NCI-H146 (cell line): ENCODE measurements around the gene ESYT3.
"Not testable (repeated sequence)": the region's sequence is repeated elsewhere in the genome, so short reads cannot be mapped to it uniquely, and the experiment has no call there.

Experiments used
- DNase-seq: peaks from one replicate; lab custom pipeline; 2025; lab: John Stamatoyannopoulos, UW

The ESYT3 gene

GRCh38 chr3:138443521-138444503 is 9.4 kb downstream of the ESYT3 start:
- no peak for DNase-seq

DNA sequence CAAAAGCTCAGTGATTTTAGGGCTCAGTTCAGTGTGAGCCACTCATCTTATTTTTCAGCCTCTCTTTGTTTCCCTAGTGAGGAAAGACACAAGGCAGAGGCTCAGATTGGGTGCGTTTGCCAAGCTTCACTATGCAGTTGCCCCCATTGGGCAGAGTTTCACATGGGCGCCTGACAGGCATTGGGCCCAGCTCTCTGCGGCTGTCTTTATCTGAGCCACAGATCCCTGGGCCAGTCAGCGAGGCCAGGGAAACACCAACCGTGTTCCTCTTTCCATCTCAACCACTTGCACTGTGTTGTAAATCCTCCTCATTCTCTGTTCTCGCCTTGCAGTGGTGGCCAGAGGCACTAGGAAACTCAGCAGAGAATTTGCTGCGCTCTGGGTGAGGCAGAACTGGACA is 10.8 kb downstream of the ESYT3 start:
- no peak for DNase-seq

DNA sequence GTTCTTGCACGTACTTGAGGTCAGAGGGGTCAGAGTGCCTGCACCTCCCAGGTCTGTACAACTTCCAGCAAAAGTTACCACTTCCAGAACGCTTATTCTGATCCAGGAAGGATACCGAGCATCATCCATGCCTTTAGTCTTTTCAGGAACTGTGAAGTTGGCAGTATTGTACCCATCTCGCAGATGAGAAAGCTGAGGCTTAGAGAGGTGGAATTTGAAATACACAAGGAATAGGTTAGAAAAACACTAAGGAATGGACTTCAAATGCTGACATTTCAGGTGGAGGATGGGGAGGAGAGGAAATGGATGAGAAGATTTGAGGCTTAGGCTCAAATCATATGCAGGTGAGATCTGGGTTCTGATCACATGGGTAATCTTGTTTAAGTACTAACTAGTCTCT is 11.2 kb downstream of the ESYT3 start:
- DNase-seq = no peak

DNA sequence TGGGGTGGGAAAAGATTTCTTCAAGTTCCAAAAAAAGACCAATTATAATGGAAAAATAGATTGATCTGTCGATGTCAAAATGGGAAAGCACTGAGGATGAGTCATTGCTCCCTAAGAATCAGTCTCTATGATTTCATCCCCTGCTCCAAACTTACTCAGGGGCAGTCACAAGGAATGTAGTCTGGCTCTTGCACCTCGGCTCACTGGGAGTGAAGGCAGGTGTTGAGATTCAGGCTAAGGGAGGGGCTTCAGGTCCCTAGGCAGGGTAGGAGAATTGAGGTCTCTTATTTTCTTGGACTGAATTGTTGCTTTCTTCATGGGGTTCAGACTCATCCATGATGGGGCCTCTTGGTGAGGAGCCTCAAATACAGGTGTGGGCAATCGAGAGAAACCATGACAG is 14.2 kb downstream of the ESYT3 start:
- DNase-seq = no peak

GRCh38 chr3:138449490-138449889 is 15.1 kb downstream of the ESYT3 start:
- no peak for DNase-seq

DNA sequence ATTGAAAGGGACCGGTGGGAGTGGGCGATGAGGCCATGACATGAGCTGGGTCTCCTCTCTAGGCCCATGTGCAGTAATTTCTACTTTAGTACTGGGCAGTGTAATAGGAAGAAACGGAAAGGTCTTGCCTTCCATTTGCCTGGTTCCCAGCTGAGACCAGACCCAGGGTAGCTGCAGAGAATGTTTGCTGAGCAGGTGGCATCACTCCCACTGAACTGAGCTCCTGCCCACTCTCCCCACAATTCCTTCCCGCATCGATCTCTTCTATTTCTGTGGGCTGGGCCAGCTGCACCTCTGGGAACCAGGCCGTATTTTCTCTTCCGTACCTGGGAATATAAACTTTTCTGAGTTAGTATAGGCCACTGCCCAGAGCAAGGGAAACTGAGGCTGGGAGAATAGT is 15.8 kb downstream of the ESYT3 start:
- DNase-seq = no peak

GRCh38 chr3:138450704-138451424 is 16.4 kb downstream of the ESYT3 start:
- no peak for DNase-seq

GRCh38 chr3:138451595-138452162 is 17.3 kb downstream of the ESYT3 start:
- DNase-seq = no peak

DNA sequence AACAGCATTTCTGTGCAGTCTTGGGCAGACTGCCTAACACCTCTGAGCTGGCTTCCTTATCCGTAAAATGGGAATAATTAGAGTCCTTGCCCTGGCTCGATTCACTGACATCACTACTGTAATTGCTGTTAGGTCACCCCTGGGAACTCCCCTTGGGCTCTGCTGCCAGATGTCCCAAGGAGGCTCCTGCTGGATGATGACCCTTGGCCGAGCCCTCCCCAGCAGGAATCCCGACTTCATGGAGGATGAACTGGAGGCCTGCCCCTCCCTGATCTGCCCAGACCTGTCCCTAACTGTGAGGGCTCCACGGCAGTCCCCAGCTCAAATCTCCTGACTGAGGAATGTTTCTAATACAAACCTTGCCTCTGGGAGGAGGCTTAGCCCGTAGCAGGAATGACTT is 18.0 kb downstream of the ESYT3 start:
- no peak for DNase-seq

- DNase-seq = not testable (repeated sequence)
Measured at GRCh38 chr3:138453940-138454339, 19.5 kb downstream of the ESYT3 start.

DNA sequence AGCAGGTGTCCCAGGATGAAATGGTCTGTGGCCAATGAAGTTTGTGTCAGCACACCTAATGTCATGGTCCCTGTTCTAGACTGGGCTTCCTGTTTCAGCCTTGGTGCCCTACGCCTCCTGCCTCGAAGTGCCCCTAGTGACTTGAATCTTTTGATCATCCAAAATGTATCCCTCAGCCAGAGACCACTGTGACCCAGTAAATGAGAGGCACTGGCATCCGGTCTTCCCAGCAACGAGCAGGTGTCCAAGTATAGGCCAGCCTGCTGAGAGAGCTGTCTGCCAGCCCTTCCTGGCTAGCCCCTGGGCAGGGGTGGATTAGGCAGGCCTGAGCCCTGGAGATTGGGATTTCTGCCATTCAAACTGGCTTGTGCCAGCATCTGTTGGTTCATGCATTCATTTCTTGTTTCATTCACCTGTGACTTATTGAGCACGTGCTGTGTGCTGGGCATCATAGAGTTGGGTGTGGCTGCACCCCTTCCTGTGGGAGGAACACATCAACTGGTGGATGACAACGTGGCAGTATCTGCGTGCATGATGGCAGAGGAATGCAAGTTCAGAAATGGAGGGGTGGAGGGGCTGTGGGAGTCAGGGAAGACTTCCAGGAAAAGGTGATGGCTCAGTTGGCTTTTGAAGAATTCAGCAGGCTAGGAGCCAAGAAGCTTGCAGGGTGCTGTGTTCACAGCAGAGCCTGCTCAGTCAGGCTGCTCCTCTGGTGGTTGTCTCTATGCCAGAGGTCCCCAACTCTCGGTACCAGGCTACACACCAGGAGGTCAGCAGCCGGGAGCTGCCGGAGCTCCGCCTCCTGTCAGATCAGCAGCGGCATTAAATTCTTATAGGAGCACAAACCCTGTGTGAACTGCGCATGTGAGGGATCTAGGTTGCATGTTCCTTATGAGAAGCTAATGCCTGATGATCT is 21.6 kb downstream of the ESYT3 start:
- DNase-seq = no peak

- DNase-seq = no peak
Measured at GRCh38 chr3:138456961-138457862, 22.8 kb downstream of the ESYT3 start.

- DNase-seq = no peak
Measured at GRCh38 chr3:138457863-138458735, 23.7 kb downstream of the ESYT3 start.

DNA sequence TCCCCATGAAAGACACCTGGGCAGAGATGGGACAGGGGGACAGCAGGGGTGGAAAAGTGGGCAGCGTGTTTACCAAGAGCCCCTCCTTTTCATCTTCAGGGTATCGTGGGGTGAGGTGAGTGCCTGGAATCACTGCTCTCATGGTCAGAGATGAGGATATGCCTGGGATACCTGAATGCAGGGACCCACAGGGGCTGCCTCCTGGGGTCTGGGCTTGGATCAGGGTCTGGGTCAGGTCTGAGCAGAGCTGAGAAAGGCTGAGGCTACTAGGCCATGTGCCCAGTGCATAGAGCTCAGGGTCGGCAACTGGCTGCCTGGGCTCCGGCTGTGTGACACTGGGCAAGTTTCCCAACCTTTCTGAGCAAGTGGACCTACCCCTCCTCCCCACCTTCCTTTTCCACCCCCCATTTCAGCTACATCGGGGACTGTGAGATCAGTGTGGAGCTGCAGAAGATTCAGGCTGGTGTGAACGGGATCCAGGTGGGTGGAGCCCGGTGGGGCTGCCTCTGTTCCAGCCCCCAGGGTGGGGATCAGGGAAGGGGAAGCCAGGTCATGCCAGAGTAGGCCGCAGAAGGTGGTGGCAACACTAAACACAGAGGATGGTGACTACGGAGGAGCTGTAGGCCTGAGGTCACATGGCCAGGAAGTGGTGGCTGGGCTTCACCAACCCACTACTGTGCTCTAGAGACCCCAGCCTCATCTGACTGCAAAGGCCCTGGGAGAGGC is 24.5 kb downstream of the ESYT3 start:
- DNase-seq = no peak

GRCh38 chr3:138459619-138460535 is 25.5 kb downstream of the ESYT3 start:
- DNase-seq = no peak

- no peak for DNase-seq
Measured at GRCh38 chr3:138460536-138461205, 26.3 kb downstream of the ESYT3 start.

DNA sequence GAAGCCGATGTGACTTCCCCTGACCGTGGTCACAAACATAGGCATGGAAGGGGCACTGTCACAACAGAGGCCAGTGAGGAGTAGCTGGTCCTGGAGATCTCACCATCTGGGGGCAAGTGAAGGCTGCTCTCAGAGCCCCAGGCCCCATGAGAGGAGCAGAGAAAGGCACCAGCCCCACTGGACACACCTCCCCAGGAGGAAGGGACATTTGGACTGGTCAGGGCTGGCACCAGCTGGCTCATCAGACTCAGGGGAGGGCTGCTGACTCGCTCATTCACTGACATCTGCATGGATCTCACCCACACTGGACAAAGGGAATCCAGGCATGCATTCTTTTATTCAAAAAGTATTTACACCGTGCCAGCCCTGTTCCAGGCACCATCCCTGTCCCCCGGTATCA is 26.8 kb downstream of the ESYT3 start:
- no peak for DNase-seq
